CD4-positive, alpha-beta memory T cell (primary cell): Measurements from ENCODE around the gene KRTAP9-9. TPM values are rescaled to one million over a fixed set of nuclear protein-coding genes. Genes with fewer than 3 reads are reported as not detected.
A peak's percentile ranks its signal among the peaks of the same experiment; 100 is the strongest.
"Not testable (repeated sequence)": the region's sequence is repeated elsewhere in the genome, so short reads cannot be mapped to it uniquely, and the experiment has no call there.

Experiments
- CTCF ChIA-PET: fragments of 350-600 bp; sonication (Branson Sonifier 250); formaldehyde crosslinking; loops from one replicate; lab custom pipeline; 2021; ENCODE audit warnings: inconsistent platforms; ENCODE audit not compliant: partially characterized antibody; lab: Charles Lee
- POLR2A ChIA-PET: fragments of 350-600 bp; sonication (Branson Sonifier 250); formaldehyde crosslinking; loops from one replicate; lab custom pipeline; 2021; ENCODE audit not compliant: partially characterized antibody; lab: Charles Lee
- DNase-seq, 5 donors: peaks; one replicate each; pipeline versions ENCODE4 v3.0.0 to v3.0.0-alpha.2; 2020 to 2022; ENCODE audit warnings: mixed read lengths in 1 of 5
- H3K27ac ChIP-seq: one replicate; pipeline ENCODE4 v1.7.0; 2013; ENCODE audit warnings: low read depth, low read length
- H3K27me3 ChIP-seq: 2 replicates; pipeline ENCODE4 v1.7.0; 2013; ENCODE audit warnings: mild to moderate bottlenecking, low read length, moderate library complexity; ENCODE audit not compliant: insufficient read depth
- H3K36me3 ChIP-seq: 2 replicates; pipeline ENCODE4 v1.7.0; 2013; ENCODE audit warnings: mild to moderate bottlenecking, low read length, moderate library complexity; ENCODE audit not compliant: insufficient read depth
- H3K4me1 ChIP-seq: 2 replicates; pipeline ENCODE4 v1.7.0; 2013; ENCODE audit warnings: mild to moderate bottlenecking, low read length, moderate library complexity; ENCODE audit not compliant: insufficient read depth
- H3K4me3 ChIP-seq, 2 donors: one replicate each; pipeline ENCODE4 v1.7.0; 2013; ENCODE audit warnings: low read length in 2 of 2, mild to moderate bottlenecking in 1 of 2
- H3K9me3 ChIP-seq, 2 donors: one replicate each; pipeline ENCODE4 v1.7.0; 2013; ENCODE audit warnings: low read length in 2 of 2, control low read depth in 1 of 2; ENCODE audit not compliant: control insufficient read depth in 1 of 2
- H3K27ac Mint-ChIP-seq, 7 donors: one replicate each; pipeline ENCODE4 v1.8.0; 2020 to 2021; ENCODE audit warnings: mixed read lengths in 7 of 7, mild to moderate bottlenecking in 6 of 7, inconsistent platforms in 3 of 7, moderate library complexity in 3 of 7
- H3K27me3 Mint-ChIP-seq, 2 donors: one replicate each; pipeline ENCODE4 v1.8.0; 2020 to 2021; ENCODE audit warnings: mixed read lengths in 2 of 2
- H3K36me3 Mint-ChIP-seq, 2 donors: one replicate each; pipeline ENCODE4 v1.8.0; 2020 to 2021; ENCODE audit warnings: mixed read lengths in 2 of 2, inconsistent platforms in 1 of 2, mild to moderate bottlenecking in 1 of 2
- H3K4me1 Mint-ChIP-seq, 4 donors: one replicate each; pipeline ENCODE4 v1.8.0; 2020 to 2021; ENCODE audit warnings: mixed read lengths in 4 of 4, mild to moderate bottlenecking in 1 of 4
- H3K4me3 Mint-ChIP-seq, 8 donors: one replicate each; pipeline ENCODE4 v1.8.0; 2020 to 2021; ENCODE audit warnings: mixed read lengths in 8 of 8, mild to moderate bottlenecking in 7 of 8, moderate library complexity in 6 of 8, inconsistent platforms in 3 of 8
- H3K9me3 Mint-ChIP-seq, 8 donors: one replicate each; pipeline ENCODE4 v1.8.0; 2020 to 2021; ENCODE audit warnings: mixed read lengths in 8 of 8, mild to moderate bottlenecking in 5 of 8, inconsistent platforms in 3 of 8, moderate library complexity in 1 of 8
- intact Hi-C: fragments of 100-400 bp; cut with micrococcal nuclease; formaldehyde crosslinking; loops from one replicate; pipeline ENCODE4 v1.15.1; 2023
- polyA plus RNA-seq, 2 donors: library from polyadenylated mRNA; unstranded; fragments of 300-500 nt; fragmentation: Illumina TruSeq; gene quantifications; one replicate each; pipeline ENCODE4 v1.2.3, GENCODE V29; 2021
- total RNA-seq, 2 experiments: library from RNA; stranded (reverse); gene quantifications; one replicate each; pipeline ENCODE4 v1.2.3, GENCODE V29; 2021

The KRTAP9-9 gene
- total and polyA plus RNA-seq, 4 experiments from 2014 or later: not detected

DNA sequence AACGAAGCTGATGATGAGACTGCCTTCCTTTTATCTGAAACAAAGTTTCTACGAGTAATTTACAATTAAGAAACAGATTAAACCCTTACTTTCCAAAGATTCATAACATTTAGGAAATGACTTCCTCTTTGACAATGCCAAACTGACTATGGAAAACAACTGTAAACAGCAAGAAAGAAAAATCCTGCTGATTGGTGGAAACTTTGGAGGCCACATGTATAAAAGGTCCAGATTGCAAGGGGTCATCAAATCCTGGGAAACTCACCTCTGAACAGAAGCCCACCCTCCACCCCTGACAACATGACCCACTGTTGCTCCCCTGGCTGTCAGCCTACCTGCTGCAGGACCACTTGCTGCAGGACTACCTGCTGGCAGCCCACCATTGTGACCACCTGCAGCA, 9.9 kb downstream of the KRTAP9-9 start, which contains the start of gene KRTAP9-6:
Gene KRTAP9-6, plus strand, starts transcription at position 301 of the 400 bp plus-strand sequence. Its CDS starts 0 bp downstream, at position 301.
- CTCF ChIA-PET: no interaction called here
- no peak within 1 kb of the TSS for H3K4me3 ChIP-seq
- Mint-ChIP-seq H3K27me3 (peaks cover 18 to 27% of the 10 kb centered on the region in 2 donors), H3K36me3 (no peaks in the 10 kb centered on the region), H3K4me3 (no peak within 1 kb of the TSS), H3K9me3 (peaks cover 0 to 2% (median 0%) of the 10 kb centered on the region in 8 donors), H3K4me1 (peaks cover 10 to 27% (median 15%) of the 10 kb centered on the region in 4 donors), H3K27ac (peak within 1 kb of the TSS in 2 of 7 donors; percentile 1 to 13)
- POLR2A ChIA-PET: no interaction called here
- intact Hi-C loops: no loop called here
- no peaks in the 10 kb centered on the region for H3K27me3 ChIP-seq
- H3K36me3 ChIP-seq: no peaks in the 10 kb centered on the region
- no peak for DNase-seq
- H3K27ac ChIP-seq: no peak within 1 kb of the TSS
- H3K4me1 ChIP-seq: no peaks in the 10 kb centered on the region
- H3K9me3 ChIP-seq: no peaks in the 10 kb centered on the region

DNA sequence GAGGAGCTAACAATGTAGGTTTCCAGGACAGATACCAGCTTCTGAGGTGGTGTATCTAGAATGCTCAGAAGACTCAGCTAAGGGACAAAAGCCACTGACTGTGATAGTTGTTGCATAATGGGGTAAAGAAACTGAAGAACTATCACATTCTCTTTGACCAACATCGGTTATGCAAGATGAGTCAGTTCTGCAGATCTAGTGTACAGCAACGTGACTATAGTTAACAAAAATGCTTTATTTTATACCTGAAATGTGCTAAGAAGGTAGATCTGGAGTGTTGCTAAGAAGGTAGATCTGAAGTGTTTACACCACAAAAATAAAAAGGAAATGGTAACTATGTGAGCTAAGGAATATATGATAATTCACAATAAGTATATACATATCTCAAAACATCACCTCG, 12.5 kb downstream of the KRTAP9-9 start:
- Histone ChIP-seq H3K9me3 (no peaks in the 10 kb centered on the region), H3K4me1 (no peaks in the 10 kb centered on the region), H3K27ac (no peak overlapping the region), H3K27me3 (no peaks in the 10 kb centered on the region), H3K4me3 (no peak overlapping the region), H3K36me3 (no peaks in the 10 kb centered on the region)
- H3K27ac Mint-ChIP-seq: no peak overlapping the region
- H3K4me3 Mint-ChIP-seq: no peak overlapping the region
- intact Hi-C loops: no loop called here
- peaks cover 0 to 15% (median 8%) of the 10 kb centered on the region in 4 donors for H3K4me1 Mint-ChIP-seq
- POLR2A ChIA-PET: no interaction called here
- no peaks in the 10 kb centered on the region for H3K36me3 Mint-ChIP-seq
- H3K9me3 Mint-ChIP-seq: peaks cover 0 to 2% (median 0%) of the 10 kb centered on the region in 8 donors
- DNase-seq: no peak
- CTCF ChIA-PET: interaction anchor here (1.3 kb wide), 1 partner anchor 55 kb away, joined by 4 read pairs; no protein-coding TSS in a partner anchor
- H3K27me3 Mint-ChIP-seq: peaks cover 9 to 19% of the 10 kb centered on the region in 2 donors

DNA sequence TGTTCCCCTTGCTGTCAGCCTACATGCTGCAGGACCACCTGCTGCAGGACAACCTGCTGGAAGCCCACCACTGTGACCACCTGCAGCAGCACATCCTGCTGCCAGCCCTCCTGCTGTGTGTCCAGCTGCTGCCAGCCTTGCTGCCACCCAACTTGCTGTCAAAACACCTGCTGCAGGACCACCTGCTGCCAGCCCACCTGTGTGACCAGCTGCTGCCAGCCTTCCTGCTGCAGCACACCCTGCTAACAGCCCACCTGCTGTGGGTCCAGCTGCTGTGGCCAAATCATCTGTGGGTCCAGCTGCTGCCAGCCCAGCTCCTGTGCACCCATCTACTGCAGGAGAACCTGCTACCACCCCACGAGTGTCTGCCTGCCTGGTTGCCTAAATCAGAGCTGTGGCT, 16.1 kb downstream of the KRTAP9-9 start:
- H3K4me3 ChIP-seq, H3K4me1 ChIP-seq, H3K27ac Mint-ChIP-seq, POLR2A ChIA-PET, H3K27me3 ChIP-seq, H3K36me3 Mint-ChIP-seq, H3K27ac ChIP-seq, H3K9me3 Mint-ChIP-seq, H3K36me3 ChIP-seq, DNase-seq, intact Hi-C loops, H3K9me3 ChIP-seq, H3K4me3 Mint-ChIP-seq: not testable (repeated sequence)
- Mint-ChIP-seq H3K27me3 (peaks cover 14 to 16% of the 10 kb centered on the region in 2 donors), H3K4me1 (peaks cover 0 to 10% (median 4%) of the 10 kb centered on the region in 4 donors)
- CTCF ChIA-PET: interaction anchor here (3.0 kb wide), 1 partner anchor 51 kb away, joined by 10 read pairs; no protein-coding TSS in a partner anchor

DNA sequence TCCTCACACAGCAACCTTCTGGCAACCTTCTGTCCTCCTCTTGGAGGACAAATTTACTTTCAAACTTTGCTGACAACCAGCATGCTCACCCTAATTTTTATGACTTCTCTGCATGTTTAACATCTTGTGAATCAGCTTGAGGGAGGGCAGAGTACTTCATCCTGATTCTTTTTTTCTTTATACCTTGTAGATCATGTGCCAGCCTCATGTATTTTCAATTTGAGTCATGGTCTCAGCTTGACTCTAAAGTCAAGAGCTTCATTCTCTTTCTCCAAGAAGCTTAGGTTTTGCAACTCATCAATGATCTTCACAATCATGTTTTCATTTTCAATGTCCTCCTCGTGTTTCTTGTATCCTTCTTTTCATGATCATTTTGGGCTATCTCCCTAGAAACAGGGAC, 16.7 kb downstream of the KRTAP9-9 start:
- H3K27me3 ChIP-seq: no peaks in the 10 kb centered on the region
- intact Hi-C loops: no loop called here
- no peak for DNase-seq
- no peaks in the 10 kb centered on the region for H3K36me3 Mint-ChIP-seq
- H3K4me3 ChIP-seq: no peak overlapping the region
- ChIA-PET POLR2A (no interaction called here), CTCF (interaction anchor here (3.0 kb wide), 1 partner anchor 50 kb away, joined by 10 read pairs; no protein-coding TSS in a partner anchor)
- no peaks in the 10 kb centered on the region for H3K9me3 ChIP-seq
- H3K4me3 Mint-ChIP-seq: no peak overlapping the region
- H3K9me3 Mint-ChIP-seq: peaks cover 0 to 2% (median 0%) of the 10 kb centered on the region in 8 donors
- no peaks in the 10 kb centered on the region for H3K4me1 ChIP-seq
- H3K27ac ChIP-seq: no peak overlapping the region
- peaks cover 0 to 10% (median 4%) of the 10 kb centered on the region in 4 donors for H3K4me1 Mint-ChIP-seq
- no peak overlapping the region for H3K27ac Mint-ChIP-seq
- no peaks in the 10 kb centered on the region for H3K36me3 ChIP-seq
- H3K27me3 Mint-ChIP-seq: peaks cover 16% of the 10 kb centered on the region in 2 donors

DNA sequence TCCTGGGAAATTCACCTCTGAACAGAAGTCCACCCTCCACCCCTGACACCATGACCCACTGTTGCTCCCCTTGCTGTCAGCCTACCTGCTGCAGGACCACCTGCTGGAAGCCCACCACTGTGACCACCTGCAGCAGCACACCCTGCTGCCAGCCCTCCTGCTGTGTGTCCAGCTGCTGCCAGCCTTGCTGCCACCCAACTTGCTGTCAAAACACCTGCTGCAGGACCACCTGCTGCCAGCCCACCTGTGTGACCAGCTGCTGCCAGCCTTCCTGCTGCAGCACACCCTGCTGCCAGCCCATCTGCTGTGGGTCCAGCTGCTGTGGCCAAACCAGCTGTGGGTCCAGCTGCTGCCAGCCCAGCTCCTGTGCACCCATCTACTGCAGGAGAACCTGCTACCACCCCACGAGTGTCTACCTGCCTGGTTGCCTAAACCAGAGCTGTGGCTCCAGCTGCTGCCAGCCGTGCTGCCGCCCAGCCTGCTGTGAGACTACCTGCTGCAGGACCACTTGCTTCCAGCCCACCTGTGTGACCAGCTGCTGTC, 20.5 kb downstream of the KRTAP9-9 start, which contains the start of gene KRTAP9-7:
Gene KRTAP9-7, plus strand, starts transcription at position 51 of the 543 bp plus-strand sequence. Its CDS starts 0 bp downstream, at position 51.
- H3K36me3 Mint-ChIP-seq, H3K4me3 Mint-ChIP-seq, H3K36me3 ChIP-seq, H3K27me3 ChIP-seq, POLR2A ChIA-PET, DNase-seq, H3K27ac ChIP-seq, H3K4me1 ChIP-seq, CTCF ChIA-PET, H3K4me1 Mint-ChIP-seq, H3K9me3 ChIP-seq, H3K9me3 Mint-ChIP-seq, H3K4me3 ChIP-seq, H3K27ac Mint-ChIP-seq: not testable (repeated sequence)
- intact Hi-C loops: loop anchor here (1.0 kb wide), 1 partner anchor 11 kb away; no protein-coding TSS in a partner anchor
- H3K27me3 Mint-ChIP-seq: peaks cover 14 to 19% of the 10 kb centered on the region in 2 donors

DNA sequence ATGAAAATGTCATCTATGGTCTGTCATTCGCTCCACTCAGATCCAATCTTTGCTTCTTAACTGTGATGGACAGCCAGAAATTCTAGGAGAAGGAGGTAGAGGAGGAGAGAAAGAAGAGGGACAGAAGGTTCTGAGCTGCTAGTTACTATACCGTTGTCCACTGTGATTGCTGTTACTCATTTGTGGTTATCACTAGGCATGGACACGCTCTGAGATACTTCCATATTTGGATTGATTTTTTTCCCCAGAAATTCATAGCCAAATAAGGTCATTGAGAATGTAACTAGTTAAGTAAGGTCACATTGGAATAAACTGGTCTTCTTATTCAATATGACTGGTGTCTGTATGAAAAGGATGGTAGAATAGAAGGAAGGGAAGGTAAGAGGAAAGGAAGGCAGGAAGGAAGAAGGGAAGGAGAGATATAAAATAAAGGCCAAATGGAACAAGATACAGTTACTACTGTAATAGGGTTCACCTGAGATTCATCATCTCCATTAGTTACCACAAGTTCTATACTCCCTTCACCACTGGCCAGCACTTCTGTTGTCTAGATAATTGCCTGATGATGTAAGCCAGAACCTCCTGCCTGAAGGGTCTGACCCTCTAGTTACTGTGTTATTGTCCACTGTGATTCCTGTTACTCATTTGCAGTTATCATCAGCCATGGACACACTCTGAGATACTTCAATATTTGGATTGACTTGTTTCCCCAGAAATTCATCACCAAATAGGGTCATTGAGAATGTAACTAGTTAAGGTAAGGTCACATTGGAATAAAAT, 23.2 kb downstream of the KRTAP9-9 start:
- no peak overlapping the region for H3K4me3 Mint-ChIP-seq

DNA sequence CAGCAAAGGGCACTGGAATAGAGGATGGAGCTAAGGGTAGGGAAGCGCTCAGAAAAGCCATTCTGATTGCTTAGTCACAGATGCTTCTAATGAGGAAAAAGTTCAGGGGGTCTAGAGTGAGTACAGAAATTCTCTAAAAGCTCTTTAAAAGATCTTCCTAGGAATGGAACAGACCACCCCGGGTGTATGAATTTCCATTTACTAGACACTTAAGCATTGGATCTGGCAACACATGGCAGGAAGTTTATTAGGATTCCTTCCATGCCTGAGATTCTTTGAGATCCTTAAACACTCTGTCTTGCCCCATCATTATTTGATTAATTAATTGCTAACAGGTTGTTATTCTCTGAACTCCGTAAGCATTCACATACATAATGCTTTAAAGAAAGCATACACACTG, 28.9 kb downstream of the KRTAP9-9 start:
- H3K36me3 Mint-ChIP-seq: no peaks in the 10 kb centered on the region
- no peak overlapping the region for H3K27ac Mint-ChIP-seq
- H3K4me3 Mint-ChIP-seq: no peak overlapping the region
- CTCF ChIA-PET: no interaction called here
- Histone ChIP-seq H3K4me3 (no peak overlapping the region), H3K36me3 (no peaks in the 10 kb centered on the region), H3K27me3 (no peaks in the 10 kb centered on the region), H3K9me3 (no peaks in the 10 kb centered on the region), H3K27ac (no peak overlapping the region), H3K4me1 (peaks cover 6% of the 10 kb centered on the region)
- H3K27me3 Mint-ChIP-seq: peaks cover 0 to 4% of the 10 kb centered on the region in 2 donors
- no peak for DNase-seq
- H3K4me1 Mint-ChIP-seq: peaks cover 3 to 14% (median 10%) of the 10 kb centered on the region in 4 donors
- intact Hi-C loops: no loop called here
- POLR2A ChIA-PET: interaction anchor here (0.9 kb wide), 1 partner anchor 25 kb away, joined by 3 read pairs; the partner anchor contains the start of gene KRTAP16-1
- H3K9me3 Mint-ChIP-seq: peaks cover 0 to 2% (median 0%) of the 10 kb centered on the region in 8 donors

More for the DNA sequence above, 23.2 kb downstream of the KRTAP9-9 start:
- POLR2A ChIA-PET: no interaction called here
- no peaks in the 10 kb centered on the region for H3K9me3 ChIP-seq
- Mint-ChIP-seq H3K27me3 (peaks cover 16 to 19% of the 10 kb centered on the region in 2 donors), H3K36me3 (no peaks in the 10 kb centered on the region), H3K27ac (peak overlapping the region in 1 of 7 donors; percentile 33), H3K4me1 (peaks cover under 1 to 2% (median 1%) of the 10 kb centered on the region in 4 donors), H3K9me3 (peaks cover 0 to 4% (median 0%) of the 10 kb centered on the region in 8 donors)
- intact Hi-C loops: no loop called here
- no peak overlapping the region for H3K27ac ChIP-seq
- H3K36me3 ChIP-seq: no peaks in the 10 kb centered on the region
- H3K27me3 ChIP-seq: no peaks in the 10 kb centered on the region
- CTCF ChIA-PET: no interaction called here
- H3K4me3 ChIP-seq: no peak overlapping the region
- DNase-seq: no peak
- no peaks in the 10 kb centered on the region for H3K4me1 ChIP-seq
